Activated CD8-positive, alpha-beta T cell treated with anti-CD3 and anti-CD28 coated beads for 36 hours (primary cell): ENCODE data around the gene EFNA5. TPM values are rescaled to one million over a fixed set of nuclear protein-coding genes. Genes with fewer than 3 reads are reported as not detected.

Experiments used
- ATAC-seq: fragments of 200-7000 bp; cut with Tn5 transposase; one replicate; pipeline ENCODE4 v1.10.0; 2021; ENCODE audit warnings: mild to moderate bottlenecking, moderate library complexity
- CTCF ChIA-PET: fragments of 350-600 bp; sonication (Branson Sonifier 250); formaldehyde crosslinking; loops from one replicate; lab custom pipeline; 2021; ENCODE audit warnings: antibody characterized with exemption; lab: Charles Lee
- POLR2A ChIA-PET: fragments of 350-600 bp; sonication (Branson Sonifier 250); formaldehyde crosslinking; loops from one replicate; lab custom pipeline; 2021; ENCODE audit warnings: antibody characterized with exemption; lab: Charles Lee
- DNase-seq: peaks from one replicate; pipeline ENCODE4 v3.0.0-alpha.2; 2020
- H3K27ac Mint-ChIP-seq: one replicate; pipeline ENCODE4 v1.8.0; 2021; ENCODE audit warnings: mild to moderate bottlenecking, mixed read lengths
- H3K27me3 Mint-ChIP-seq: one replicate; pipeline ENCODE4 v1.8.0; 2021; ENCODE audit warnings: mixed read lengths
- H3K36me3 Mint-ChIP-seq: one replicate; pipeline ENCODE4 v1.8.0; 2021; ENCODE audit warnings: low read depth, mixed read lengths
- H3K4me1 Mint-ChIP-seq: one replicate; pipeline ENCODE4 v1.8.0; 2021; ENCODE audit warnings: low read depth, mixed read lengths
- H3K4me3 Mint-ChIP-seq: one replicate; pipeline ENCODE4 v1.8.0; 2021; ENCODE audit warnings: mild to moderate bottlenecking, moderate library complexity, mixed read lengths
- H3K9me3 Mint-ChIP-seq: one replicate; pipeline ENCODE4 v1.8.0; 2021; ENCODE audit warnings: mixed read lengths
- intact Hi-C: fragments of 100-400 bp; cut with micrococcal nuclease; formaldehyde crosslinking; loops from one replicate; pipeline ENCODE4 v1.10.0; 2022
- total RNA-seq, 2 experiments: library from RNA; stranded (reverse); gene quantifications; one replicate each; pipeline ENCODE4 v1.2.3, GENCODE V29; 2021
- TF ChIP-seq, protein P1 (sequence below): fragments of 200-600 bp; IDR thresholded peaks from one replicate; pipeline ENCODE4 v1.8.0; 2022; ENCODE audit warnings: antibody characterized with exemption, mild to moderate bottlenecking

Gene EFNA5
- total RNA-seq, 2 experiments from 2014 or later, result not detected

GRCh38 chr5:107370396-107370968 lies 300.3 kb downstream of the EFNA5 start:
- CTCF ChIA-PET, result no interaction called here
- intact Hi-C loops, result no loop called here
- peaks cover 3% of the 10 kb centered on the region for H3K27me3 Mint-ChIP-seq
- ATAC-seq (no peak), DNase-seq (no peak)
- POLR2A ChIA-PET, result no interaction called here
- H3K27ac Mint-ChIP-seq, result no peak overlapping the region
- no peak overlapping the region for H3K4me3 Mint-ChIP-seq
- peaks cover 4% of the 10 kb centered on the region for H3K4me1 Mint-ChIP-seq
- H3K9me3 Mint-ChIP-seq, result no peaks in the 10 kb centered on the region
- H3K36me3 Mint-ChIP-seq, result no peaks in the 10 kb centered on the region
- TF ChIP-seq, protein P1, sequence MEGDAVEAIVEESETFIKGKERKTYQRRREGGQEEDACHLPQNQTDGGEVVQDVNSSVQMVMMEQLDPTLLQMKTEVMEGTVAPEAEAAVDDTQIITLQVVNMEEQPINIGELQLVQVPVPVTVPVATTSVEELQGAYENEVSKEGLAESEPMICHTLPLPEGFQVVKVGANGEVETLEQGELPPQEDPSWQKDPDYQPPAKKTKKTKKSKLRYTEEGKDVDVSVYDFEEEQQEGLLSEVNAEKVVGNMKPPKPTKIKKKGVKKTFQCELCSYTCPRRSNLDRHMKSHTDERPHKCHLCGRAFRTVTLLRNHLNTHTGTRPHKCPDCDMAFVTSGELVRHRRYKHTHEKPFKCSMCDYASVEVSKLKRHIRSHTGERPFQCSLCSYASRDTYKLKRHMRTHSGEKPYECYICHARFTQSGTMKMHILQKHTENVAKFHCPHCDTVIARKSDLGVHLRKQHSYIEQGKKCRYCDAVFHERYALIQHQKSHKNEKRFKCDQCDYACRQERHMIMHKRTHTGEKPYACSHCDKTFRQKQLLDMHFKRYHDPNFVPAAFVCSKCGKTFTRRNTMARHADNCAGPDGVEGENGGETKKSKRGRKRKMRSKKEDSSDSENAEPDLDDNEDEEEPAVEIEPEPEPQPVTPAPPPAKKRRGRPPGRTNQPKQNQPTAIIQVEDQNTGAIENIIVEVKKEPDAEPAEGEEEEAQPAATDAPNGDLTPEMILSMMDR, result no peak

DNA sequence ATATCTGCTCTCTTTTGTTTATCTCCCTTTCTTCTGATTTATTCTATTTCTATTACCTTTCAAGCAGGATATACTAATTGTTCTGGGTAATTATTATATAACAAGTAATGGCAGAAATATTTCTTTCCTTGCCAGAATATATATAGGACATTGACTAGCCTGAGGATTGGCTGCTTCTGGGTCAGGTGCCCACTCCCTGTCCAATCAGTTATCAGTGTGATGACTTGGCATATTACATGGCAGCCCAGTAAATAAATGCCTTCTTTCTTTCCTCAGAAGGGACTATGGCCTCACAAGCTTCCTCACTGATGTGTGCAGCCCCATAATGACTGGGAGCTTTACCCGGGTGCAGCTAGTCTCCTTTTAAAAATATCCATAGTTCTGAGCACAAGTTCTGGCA lies 301.1 kb downstream of the EFNA5 start:
- DNase-seq, result no peak
- no peaks in the 10 kb centered on the region for H3K36me3 Mint-ChIP-seq
- H3K27me3 Mint-ChIP-seq, result peaks cover 4% of the 10 kb centered on the region
- intact Hi-C loops, result no loop called here
- TF ChIP-seq, protein P1, result no peak
- H3K9me3 Mint-ChIP-seq, result no peaks in the 10 kb centered on the region
- H3K4me1 Mint-ChIP-seq, result peaks cover 6% of the 10 kb centered on the region
- ChIA-PET CTCF (no interaction called here), POLR2A (no interaction called here)
- H3K4me3 Mint-ChIP-seq, result no peak overlapping the region
- no peak for ATAC-seq
- no peak overlapping the region for H3K27ac Mint-ChIP-seq

DNA sequence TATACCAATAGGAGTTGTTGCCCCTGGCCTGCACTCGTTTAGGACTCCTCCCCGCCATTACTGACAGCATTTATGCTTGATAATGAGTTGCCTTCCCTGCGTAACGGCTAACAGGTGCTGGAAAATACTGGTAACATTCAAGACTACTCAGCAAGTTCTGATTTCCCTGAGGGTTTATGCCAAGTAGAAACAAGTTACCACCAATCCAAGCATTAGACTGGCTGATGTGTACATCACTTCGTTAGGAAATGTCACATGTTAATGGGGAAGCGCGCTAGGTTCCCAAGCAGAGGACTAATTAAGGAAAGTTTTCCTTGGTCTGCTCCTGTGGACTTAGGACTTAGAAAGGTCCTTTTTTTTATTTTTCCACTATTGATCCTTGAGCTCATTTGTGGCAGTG lies 302.1 kb downstream of the EFNA5 start:
- intact Hi-C loops, result no loop called here
- CTCF ChIA-PET, result no interaction called here
- ATAC-seq (no peak), DNase-seq (no peak)
- Mint-ChIP-seq H3K9me3 (no peaks in the 10 kb centered on the region), H3K27me3 (peaks cover 4% of the 10 kb centered on the region), H3K4me1 (peaks cover 6% of the 10 kb centered on the region), H3K4me3 (no peak overlapping the region), H3K36me3 (no peaks in the 10 kb centered on the region), H3K27ac (no peak overlapping the region)
- TF ChIP-seq, protein P1, result no peak
- POLR2A ChIA-PET, result no interaction called here

- POLR2A ChIA-PET, result no interaction called here
- TF ChIP-seq, protein P1, result no peak
- no peaks in the 10 kb centered on the region for H3K36me3 Mint-ChIP-seq
- H3K4me1 Mint-ChIP-seq, result peaks cover 6% of the 10 kb centered on the region
- intact Hi-C loops, result no loop called here
- H3K27ac Mint-ChIP-seq, result no peak overlapping the region
- H3K4me3 Mint-ChIP-seq, result no peak overlapping the region
- no peaks in the 10 kb centered on the region for H3K9me3 Mint-ChIP-seq
- DNase-seq (no peak), ATAC-seq (no peak)
- CTCF ChIA-PET, result no interaction called here
- H3K27me3 Mint-ChIP-seq, result peaks cover 4% of the 10 kb centered on the region
Observed at GRCh38 chr5:107367939-107368338, 302.8 kb downstream of the EFNA5 start.

GRCh38 chr5:107367480-107367879 lies 303.3 kb downstream of the EFNA5 start:
- ChIA-PET POLR2A (no interaction called here), CTCF (no interaction called here)
- Mint-ChIP-seq H3K27me3 (peaks cover 4% of the 10 kb centered on the region), H3K4me3 (no peak overlapping the region), H3K36me3 (no peaks in the 10 kb centered on the region), H3K27ac (no peak overlapping the region), H3K9me3 (no peaks in the 10 kb centered on the region), H3K4me1 (peaks cover 6% of the 10 kb centered on the region)
- TF ChIP-seq, protein P1, result no peak
- DNase-seq (no peak), ATAC-seq (no peak)
- intact Hi-C loops, result no loop called here
